NCI-H226 (cell line): Measurements from ENCODE around the gene ZFR.
"Not testable (repeated sequence)": the region's sequence is repeated elsewhere in the genome, so short reads cannot be mapped to it uniquely, and the experiment has no call there.

ENCODE experiments used
- DNase-seq: peaks from one replicate; pipeline ENCODE4 v3.0.0-alpha.2; 2015

ZFR gene

DNA sequence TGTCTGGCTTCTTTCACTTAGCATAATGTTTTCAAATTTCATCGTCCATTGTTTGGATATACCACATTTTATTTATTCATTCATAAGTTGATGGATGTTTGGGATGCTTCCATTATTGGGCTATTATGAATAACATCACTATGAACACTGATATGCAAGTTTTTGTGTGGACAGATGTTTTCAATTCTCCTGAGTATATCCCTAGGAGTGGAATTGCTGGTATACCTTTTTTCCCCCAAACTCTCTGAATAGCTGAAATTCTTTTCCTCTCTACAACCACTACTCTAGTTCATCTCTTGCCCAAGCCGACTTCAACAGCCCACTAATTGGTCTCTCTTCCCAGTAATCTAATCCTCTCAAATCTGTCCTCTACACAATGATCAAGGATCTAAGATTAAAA is 4.7 kb upstream of the ZFR start:
- no peak for DNase-seq

- DNase-seq = no peak
Observed at GRCh38 chr5:32446630-32447029, 2.1 kb upstream of the ZFR start.

DNA sequence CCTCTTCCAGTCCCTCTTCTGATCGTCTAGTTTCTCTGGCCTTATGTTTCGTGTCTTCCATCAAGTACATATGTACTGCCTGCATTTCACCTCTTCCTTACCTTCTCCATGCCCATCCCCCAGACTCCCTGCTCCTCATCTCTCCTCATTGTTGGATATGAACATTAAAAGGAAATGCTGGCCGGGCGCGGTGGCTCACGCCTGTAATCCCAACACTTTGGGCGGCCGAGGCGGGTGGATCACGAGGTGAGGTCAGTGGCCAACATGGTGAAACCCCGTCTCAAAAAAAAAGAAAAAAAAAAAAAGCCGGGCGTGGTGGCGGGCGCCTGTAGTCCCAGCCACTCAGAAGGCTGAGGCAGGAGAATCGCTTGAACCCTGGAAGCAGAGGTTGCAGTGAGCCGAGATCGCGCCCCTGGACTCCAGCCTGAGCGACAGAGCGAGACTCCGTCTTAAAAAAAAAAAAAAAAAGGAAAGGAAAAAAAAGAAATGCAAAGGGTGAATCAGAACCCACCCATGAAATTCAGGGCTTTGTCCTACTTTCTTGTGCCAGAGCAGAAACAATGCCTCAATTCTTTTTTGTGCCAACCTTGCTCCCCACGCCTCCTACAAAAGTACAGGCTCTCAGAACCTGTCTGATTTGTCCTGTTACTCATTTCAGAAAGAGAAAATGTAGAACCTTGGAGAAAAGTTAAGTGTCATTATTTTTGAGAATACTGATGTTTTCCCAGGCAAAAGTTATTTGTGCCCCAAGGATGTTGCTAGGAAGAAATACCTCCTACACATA is 1.5 kb upstream of the ZFR start:
- no peak for DNase-seq

GRCh38 chr5:32445287-32445758 is 783 bp upstream of the ZFR start:
- no peak for DNase-seq

GRCh38 chr5:32443541-32444430 is 754 bp downstream of the ZFR start:
- DNase-seq = peak; percentile 51

DNA sequence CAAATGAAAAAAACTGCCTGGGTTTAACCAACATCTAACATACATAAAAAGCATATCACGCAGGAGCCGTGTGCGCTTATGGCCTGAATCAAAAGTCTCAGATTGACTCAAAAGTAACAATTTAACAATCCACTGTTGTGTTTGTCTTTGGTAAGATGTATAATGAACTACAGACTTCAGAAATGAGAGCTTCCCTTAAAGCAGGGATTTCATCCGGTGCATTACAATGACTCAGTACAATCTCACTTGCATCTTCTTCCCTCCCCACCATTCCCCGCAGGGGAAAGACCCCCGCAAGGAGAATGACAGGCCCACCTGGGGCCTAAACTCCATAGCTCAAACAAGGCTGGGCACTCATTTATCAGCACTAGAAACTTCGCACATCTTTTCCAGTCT is 1.4 kb downstream of the ZFR start:
- DNase-seq = no peak

DNA sequence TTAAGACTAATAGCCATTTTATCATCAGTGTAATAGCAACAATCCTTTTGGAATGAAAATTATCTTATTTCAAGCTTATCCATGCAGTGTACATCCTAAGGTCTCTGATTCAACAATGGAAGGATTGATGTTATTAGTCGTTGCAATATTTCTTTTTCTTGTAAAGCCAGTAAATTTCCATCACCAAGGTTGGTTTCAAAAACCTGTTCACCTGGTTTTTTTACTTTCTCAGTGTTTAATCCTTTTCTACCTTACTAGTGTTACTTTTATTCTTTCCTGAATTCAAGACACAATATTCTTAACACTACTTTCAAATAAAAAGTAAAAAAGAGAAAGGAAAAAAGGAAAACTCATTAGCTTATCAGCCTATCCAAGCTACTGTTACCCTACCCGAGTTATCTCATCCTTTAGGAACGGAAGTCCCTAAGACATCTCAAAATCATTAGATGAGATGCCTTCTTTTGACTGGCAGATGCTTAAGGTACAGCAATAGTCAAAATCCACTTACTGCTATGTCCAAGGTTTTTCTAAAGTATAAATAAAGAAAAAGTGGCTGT is 5.4 kb downstream of the ZFR start:
- no peak for DNase-seq

GRCh38 chr5:32436553-32437242 is 7.8 kb downstream of the ZFR start:
- DNase-seq = no peak

- no peak for DNase-seq
Observed at GRCh38 chr5:32435383-32435782, 9.2 kb downstream of the ZFR start.

- no peak for DNase-seq
Observed at GRCh38 chr5:32434221-32434620, 10.3 kb downstream of the ZFR start.

DNA sequence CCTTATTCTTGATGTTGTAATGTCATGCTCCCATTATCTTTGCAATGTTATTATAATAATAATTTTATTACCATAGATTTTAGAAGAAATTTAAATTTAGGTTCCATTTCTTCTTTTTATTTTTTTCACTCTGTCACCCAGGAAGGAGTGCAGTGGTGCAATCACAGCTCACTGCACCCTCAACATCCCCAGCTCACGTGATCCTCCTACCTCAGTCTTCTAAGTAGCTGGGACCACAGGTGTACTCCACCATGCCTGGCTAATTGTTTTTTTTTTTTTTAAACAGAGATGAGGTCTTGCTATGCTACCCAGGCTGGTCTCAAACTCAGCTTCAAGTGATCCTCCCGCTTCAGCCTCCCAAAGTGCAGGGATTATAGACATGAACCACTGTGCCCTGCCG is 11.9 kb downstream of the ZFR start:
- no peak for DNase-seq

- DNase-seq = not testable (repeated sequence)
Observed at GRCh38 chr5:32430825-32431224, 13.7 kb downstream of the ZFR start.

GRCh38 chr5:32428426-32428825 is 16.1 kb downstream of the ZFR start:
- DNase-seq = no peak

GRCh38 chr5:32426440-32427151 is 17.9 kb downstream of the ZFR start:
- no peak for DNase-seq

DNA sequence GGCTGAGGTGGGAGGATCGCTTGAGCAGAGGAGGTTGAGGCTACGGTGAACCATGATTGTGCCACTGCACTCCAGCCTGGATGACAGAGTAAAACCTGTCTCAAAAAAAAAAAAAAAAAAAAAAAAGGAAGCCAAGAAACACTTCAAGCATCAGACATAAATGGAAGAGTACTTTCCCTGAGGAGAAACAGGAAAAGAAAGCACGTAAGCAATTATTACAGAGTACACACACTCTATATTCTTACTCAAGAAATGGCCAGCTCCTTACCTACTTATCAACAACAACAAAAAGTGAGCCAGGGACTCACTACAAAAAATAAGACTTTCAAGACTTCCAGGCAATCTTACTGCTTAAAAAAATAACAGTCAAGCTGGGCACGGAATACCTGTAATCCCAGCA is 21.8 kb downstream of the ZFR start:
- DNase-seq = no peak

DNA sequence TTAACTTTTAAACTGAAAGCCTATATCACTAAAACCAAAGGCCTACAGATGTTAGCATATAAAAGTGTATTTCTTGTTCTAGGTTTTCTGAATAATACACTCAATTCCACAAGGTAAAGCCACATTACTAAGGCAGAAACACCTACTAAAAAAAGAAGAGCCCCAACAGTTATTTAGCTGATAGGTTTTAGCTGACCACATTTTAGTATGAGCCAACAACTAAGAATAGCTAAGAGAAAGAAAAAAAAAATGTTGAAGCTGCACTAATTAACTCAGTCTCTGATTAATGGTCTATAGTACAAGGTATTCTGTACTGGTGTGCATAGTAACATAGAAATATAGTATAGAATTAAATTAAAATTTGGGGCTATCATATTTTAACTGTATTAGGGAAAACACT is 23.5 kb downstream of the ZFR start:
- DNase-seq = no peak

DNA sequence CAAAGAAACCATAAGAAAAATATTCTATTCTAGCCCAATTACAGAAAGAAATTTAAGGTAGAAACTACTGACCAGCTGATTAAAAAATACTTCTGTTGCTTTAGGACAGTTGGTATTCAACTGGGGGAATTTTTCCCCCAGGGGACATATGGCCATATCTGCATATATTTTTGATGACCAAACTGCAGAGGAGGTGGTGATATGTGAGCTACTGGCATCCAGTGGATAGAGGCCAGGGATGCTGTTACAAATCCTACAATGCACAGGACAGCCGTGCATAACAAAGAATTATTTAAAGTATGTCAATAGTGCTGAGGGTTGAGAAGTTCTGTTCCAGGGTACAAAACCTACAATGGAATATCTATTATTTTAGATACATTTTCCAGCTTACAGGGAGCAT is 24.0 kb downstream of the ZFR start:
- peak; percentile 55 for DNase-seq

- DNase-seq = no peak
Observed at GRCh38 chr5:32419791-32420190, 24.7 kb downstream of the ZFR start.

- no peak for DNase-seq
Observed at GRCh38 chr5:32413466-32414263, 30.9 kb downstream of the ZFR start.

DNA sequence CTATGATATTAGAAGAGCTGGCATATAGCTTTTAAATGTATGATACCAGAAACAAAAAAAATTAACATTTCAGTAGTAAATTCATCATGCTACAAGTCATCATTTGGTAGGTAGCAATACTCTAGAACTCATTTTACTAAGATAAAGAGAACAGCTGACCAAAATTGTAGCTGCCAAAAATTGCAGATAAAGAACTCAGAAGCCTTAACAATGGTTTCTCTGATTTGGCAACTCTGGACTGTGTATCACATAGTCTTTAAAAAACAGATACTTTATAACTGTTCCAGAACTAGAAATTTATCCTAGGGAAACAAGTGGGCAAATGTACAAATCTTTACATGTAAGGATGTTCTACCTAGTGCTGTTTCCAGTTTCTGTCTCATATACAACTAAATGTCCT is 33.9 kb downstream of the ZFR start:
- no peak for DNase-seq

DNA sequence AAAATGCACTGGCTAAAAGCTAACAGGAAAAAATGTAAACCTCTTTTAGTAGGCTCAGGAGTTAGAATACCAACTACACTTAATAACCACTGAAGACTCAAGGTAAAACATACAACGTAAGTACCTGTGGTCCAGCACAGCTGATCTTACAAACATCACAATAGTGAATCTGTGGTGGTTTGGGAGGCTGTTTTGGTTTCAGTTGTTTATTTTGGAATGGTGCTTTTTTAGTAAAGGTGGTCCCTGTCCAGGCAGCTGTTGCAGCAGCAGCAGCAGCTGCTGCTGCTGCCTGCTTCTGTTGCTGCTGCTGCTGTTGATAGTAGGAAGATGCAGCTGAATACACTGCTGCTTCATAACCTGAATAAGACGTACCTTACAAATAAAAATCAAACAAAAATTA is 37.9 kb downstream of the ZFR start:
- DNase-seq = no peak

GRCh38 chr5:32405507-32405906 is 39.0 kb downstream of the ZFR start:
- no peak for DNase-seq
